KMS-11 (cell line): ENCODE data around the gene CORO2B.
A peak's percentile ranks its signal among the peaks of the same experiment; 100 is the strongest.

Source experiments
- H2AFZ ChIP-seq: fragments of 200-600 bp; sonication (generic); 2 replicates; pipeline ENCODE4 v1.6.1; 2016; ENCODE audit warnings: antibody characterized with exemption, mixed run types, low read depth
- H3K27ac ChIP-seq: fragments of 200-600 bp; sonication (generic); 2 replicates; pipeline ENCODE4 v1.6.1; 2016; ENCODE audit warnings: mild to moderate bottlenecking, mixed run types
- H3K27me3 ChIP-seq: fragments of 200-600 bp; sonication (generic); 2 replicates; pipeline ENCODE4 v1.6.1; 2017; ENCODE audit warnings: mild to moderate bottlenecking, low read depth, mixed run types, moderate library complexity; ENCODE audit not compliant: insufficient read depth
- H3K36me3 ChIP-seq: fragments of 200-600 bp; sonication (generic); 2 replicates; pipeline ENCODE4 v1.6.1; 2017; ENCODE audit warnings: mild to moderate bottlenecking, mixed run types; ENCODE audit not compliant: insufficient read depth
- H3K4me1 ChIP-seq: fragments of 200-600 bp; sonication (generic); 2 replicates; pipeline ENCODE4 v1.6.1; 2016; ENCODE audit warnings: mild to moderate bottlenecking, low read depth, mixed run types; ENCODE audit not compliant: poor library complexity, severe bottlenecking
- H3K4me2 ChIP-seq: fragments of 200-600 bp; sonication (generic); 2 replicates; pipeline ENCODE4 v1.7.0; 2016; ENCODE audit warnings: mild to moderate bottlenecking, mixed run types
- H3K4me3 ChIP-seq: fragments of 200-600 bp; sonication (generic); IDR thresholded peaks from 2 replicates; pipeline ENCODE4 v1.6.1; 2017; ENCODE audit warnings: low read depth, low read length, mixed read lengths; ENCODE audit not compliant: insufficient read depth
- H3K79me2 ChIP-seq: fragments of 200-600 bp; sonication (generic); 2 replicates; pipeline ENCODE4 v1.6.1; 2016; ENCODE audit warnings: low read depth, mixed run types; ENCODE audit not compliant: insufficient read depth
- H3K9ac ChIP-seq: fragments of 200-600 bp; sonication (generic); 2 replicates; pipeline ENCODE4 v1.6.1; 2016; ENCODE audit warnings: mild to moderate bottlenecking, mixed run types
- H4K20me1 ChIP-seq: fragments of 200-600 bp; sonication (generic); 2 replicates; pipeline ENCODE4 v1.6.1; 2016; ENCODE audit warnings: mild to moderate bottlenecking, mixed run types; ENCODE audit not compliant: insufficient read depth
- TF ChIP-seq, protein P1 (sequence below): fragments of 200-600 bp; sonication (generic); conservative IDR thresholded peaks from 2 replicates; pipeline ENCODE4 v1.6.1; 2017; ENCODE audit warnings: low read depth, mild to moderate bottlenecking, antibody characterized with exemption, low read length, moderate library complexity, mixed read lengths

CORO2B gene

DNA sequence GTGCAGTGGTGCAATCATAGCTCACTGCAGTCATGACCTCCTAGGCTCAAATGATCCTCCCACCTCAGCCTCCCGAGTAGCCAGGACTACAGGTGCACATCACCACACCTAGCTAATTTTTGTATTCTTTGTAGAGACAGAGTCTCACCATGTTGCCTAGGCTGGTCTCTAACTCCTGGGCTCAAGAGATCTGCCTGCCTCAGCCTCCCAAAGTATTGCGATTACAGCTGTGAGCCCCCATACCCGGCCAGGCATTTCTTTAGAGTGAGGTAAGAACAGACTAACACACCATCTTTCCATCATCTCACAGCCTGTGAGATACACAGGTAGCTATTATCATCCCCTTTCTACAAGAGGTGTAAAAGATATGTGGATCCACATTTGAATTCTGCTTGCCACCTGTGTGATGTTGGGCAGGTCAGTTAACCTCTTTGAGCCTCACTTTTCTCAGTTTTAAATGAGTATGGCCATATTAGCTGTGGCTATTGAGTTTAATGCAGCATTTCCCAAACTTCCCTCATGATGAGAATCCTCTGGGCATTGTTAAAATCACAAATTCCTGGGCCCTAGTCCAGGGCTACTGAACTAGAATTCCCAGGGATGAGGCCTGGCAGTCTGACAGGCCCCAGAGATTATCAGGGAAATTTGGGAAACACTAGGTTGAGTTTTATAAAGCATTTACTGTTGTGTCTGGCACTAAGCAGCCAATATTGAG, 195.9 kb downstream of the CORO2B start:
- Histone ChIP-seq H4K20me1 (no peaks in the 10 kb centered on the region), H3K4me1 (peaks cover 39% of the 10 kb centered on the region), H3K27ac (no peak overlapping the region), H3K36me3 (no peaks in the 10 kb centered on the region; the same call in 1 of the 2 replicates), H3K4me2 (no peak overlapping the region), H3K9ac (no peak overlapping the region), H2AFZ (no peak overlapping the region), H3K79me2 (no peaks in the 10 kb centered on the region), H3K4me3 (no peak overlapping the region), H3K27me3 (no peaks in the 10 kb centered on the region)
- TF ChIP-seq, protein P1, sequence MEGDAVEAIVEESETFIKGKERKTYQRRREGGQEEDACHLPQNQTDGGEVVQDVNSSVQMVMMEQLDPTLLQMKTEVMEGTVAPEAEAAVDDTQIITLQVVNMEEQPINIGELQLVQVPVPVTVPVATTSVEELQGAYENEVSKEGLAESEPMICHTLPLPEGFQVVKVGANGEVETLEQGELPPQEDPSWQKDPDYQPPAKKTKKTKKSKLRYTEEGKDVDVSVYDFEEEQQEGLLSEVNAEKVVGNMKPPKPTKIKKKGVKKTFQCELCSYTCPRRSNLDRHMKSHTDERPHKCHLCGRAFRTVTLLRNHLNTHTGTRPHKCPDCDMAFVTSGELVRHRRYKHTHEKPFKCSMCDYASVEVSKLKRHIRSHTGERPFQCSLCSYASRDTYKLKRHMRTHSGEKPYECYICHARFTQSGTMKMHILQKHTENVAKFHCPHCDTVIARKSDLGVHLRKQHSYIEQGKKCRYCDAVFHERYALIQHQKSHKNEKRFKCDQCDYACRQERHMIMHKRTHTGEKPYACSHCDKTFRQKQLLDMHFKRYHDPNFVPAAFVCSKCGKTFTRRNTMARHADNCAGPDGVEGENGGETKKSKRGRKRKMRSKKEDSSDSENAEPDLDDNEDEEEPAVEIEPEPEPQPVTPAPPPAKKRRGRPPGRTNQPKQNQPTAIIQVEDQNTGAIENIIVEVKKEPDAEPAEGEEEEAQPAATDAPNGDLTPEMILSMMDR = no peak

DNA sequence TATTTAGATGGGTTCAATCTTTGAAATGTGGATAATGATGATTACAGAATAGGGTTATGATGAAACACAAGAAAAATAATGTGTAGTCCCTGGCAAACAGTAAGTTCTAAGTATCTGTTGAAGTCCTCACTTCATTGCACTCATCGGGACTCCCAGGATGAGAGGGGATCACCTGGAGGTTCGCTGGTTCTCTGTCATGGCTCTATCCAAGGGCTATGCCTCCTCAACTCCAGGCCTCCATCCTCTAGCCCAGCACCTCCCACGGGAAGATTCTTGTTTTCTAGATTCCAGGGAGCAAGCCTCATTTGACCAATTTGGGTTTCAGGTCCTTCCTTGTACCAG, 196.4 kb downstream of the CORO2B start:
- TF ChIP-seq, protein P1 = no peak
- Histone ChIP-seq H3K27me3 (no peaks in the 10 kb centered on the region), H3K9ac (no peak overlapping the region), H2AFZ (no peak overlapping the region), H4K20me1 (no peaks in the 10 kb centered on the region), H3K4me1 (peaks cover 39% of the 10 kb centered on the region), H3K4me2 (no peak overlapping the region), H3K4me3 (no peak overlapping the region), H3K36me3 (no peaks in the 10 kb centered on the region; the same call in 1 of the 2 replicates), H3K27ac (no peak overlapping the region), H3K79me2 (no peaks in the 10 kb centered on the region)

DNA sequence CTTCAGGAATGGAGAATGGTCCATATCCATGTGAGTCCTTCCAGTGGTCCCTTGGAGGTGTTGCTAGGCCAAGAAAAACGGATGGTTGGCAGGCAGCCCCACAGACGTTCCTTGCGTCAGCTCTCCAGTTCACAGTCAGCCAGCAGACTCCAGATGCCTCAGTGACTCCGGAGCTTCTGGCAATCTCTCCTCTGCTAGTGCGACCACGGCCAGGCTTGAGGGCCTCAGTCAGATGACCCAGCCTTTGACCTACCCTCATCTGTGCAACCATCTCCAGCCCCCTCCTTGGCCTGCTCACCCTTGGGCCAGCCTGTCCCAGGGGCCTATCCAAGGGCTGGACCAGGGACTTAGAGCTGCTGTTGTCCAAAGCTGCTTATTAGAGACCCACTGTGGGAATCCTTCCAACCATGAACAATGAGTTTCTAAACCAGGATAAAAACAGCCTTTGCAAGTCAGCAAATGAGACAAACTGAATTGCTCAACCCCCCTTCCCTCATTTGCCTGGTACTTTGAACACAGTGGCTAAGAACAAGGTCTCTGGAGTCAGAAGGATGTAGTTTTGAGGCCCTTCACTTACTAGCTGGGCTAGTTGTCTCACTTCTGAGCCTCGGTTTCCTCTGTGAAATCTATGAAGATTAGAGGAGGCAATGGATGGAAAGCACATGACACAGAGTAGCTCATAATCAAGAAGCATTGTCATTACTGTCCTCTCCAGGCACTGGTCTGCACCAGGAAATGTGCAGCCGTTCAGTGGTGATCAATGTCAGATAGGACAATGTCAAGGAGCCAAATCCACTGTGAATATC, 197.1 kb downstream of the CORO2B start:
- Histone ChIP-seq H3K4me3 (no peak overlapping the region), H3K27ac (no peak overlapping the region), H3K27me3 (no peaks in the 10 kb centered on the region), H3K79me2 (no peaks in the 10 kb centered on the region), H3K9ac (no peak overlapping the region), H2AFZ (no peak overlapping the region), H3K36me3 (peaks cover 2% of the 10 kb centered on the region; the same call in 1 of the 2 replicates), H3K4me2 (peak overlapping the region; percentile 7; the same call in 1 of the 2 replicates), H4K20me1 (no peaks in the 10 kb centered on the region), H3K4me1 (peaks cover 46% of the 10 kb centered on the region)
- TF ChIP-seq, protein P1 = no peak

DNA sequence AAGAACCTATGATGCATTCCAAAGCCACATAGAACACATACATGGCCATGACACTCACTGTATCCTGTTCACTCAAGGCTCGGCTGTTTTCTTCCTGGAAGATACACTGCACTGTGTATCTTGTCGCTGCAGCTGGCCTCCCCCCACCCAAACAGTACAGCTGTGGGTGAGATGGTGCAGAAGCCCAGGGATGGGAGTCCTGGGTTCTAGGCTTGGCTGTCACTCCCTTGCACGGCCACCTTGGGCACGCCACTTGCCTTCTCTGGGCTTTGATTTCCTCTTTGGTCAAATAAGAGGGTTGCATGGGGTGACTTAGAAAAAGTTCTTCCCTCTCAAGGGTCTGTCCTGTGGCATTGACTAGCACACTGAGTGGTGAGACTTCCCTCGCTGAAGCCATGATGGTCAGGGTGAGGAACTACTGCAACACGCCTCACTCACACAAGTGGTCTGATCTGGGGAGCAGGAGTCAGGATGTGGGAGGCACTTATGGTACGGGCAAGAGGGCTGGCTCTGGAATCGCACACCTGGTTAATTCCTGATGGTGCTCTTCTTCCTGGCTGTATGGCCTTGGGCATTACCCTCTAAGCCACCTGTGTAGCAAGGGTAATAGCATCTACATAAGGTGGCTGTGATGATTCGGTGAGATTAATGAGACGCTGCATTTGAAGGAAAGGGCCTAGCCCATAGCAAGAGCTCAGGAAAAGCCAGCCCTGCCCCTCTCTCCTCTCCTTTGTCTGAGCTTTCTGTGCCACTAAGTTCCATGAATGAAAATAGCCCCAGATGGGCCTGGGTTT, 197.9 kb downstream of the CORO2B start:
- Histone ChIP-seq H2AFZ (no peak overlapping the region), H4K20me1 (no peaks in the 10 kb centered on the region), H3K79me2 (no peaks in the 10 kb centered on the region), H3K4me1 (peaks cover 47% of the 10 kb centered on the region), H3K27ac (no peak overlapping the region), H3K4me3 (no peak overlapping the region), H3K9ac (no peak overlapping the region), H3K4me2 (peak overlapping the region; percentile 7; the same call in 1 of the 2 replicates), H3K27me3 (no peaks in the 10 kb centered on the region), H3K36me3 (peaks cover 3% of the 10 kb centered on the region; the same call in 1 of the 2 replicates)
- TF ChIP-seq, protein P1 = no peak
